ENCODE results near the gene TRPC1.

The TRPC1 gene

GRCh38 chr3:142846779-142847577 is 123.1 kb downstream of the TRPC1 start:
- DNase-seq = no peak

GRCh38 chr3:142849148-142849547 is 125.3 kb downstream of the TRPC1 start:
- DNase-seq = no peak

GRCh38 chr3:142850395-142851023 is 126.7 kb downstream of the TRPC1 start:
- no peak for DNase-seq

- no peak for DNase-seq
Measured at GRCh38 chr3:142852009-142852408, 128.2 kb downstream of the TRPC1 start.

- no peak for DNase-seq
Measured at GRCh38 chr3:142853270-142854168, 129.7 kb downstream of the TRPC1 start.

- DNase-seq = no peak
Measured at GRCh38 chr3:142857056-142857455, 133.2 kb downstream of the TRPC1 start.

Data from activated CD4-positive, CD25-positive, alpha-beta regulatory T cell treated with anti-CD3 and anti-CD28 coated beads, Interleukin-2, amount 50 U/mL, for 72 hours (primary cell).